ENCODE data around the gene CALN1.

- TF ChIP-seq CTCF (IDR thresholded peaks at IDR 0.05) (no peak), POLR2A (IDR thresholded peaks at IDR 0.05) (no peak)
Observed at GRCh38 chr7:72292118-72292517, 120.0 kb downstream of the CALN1 start.
